ELF-1 (cell line): Measurements from ENCODE around the gene FALEC.
"Not testable (repeated sequence)": the region's sequence is repeated elsewhere in the genome, so short reads cannot be mapped to it uniquely, and the experiment has no call there.

Experiments used
- DNase-seq: peaks from one replicate; pipeline ENCODE4 v3.0.0-alpha.2; 2016; ENCODE audit warnings: low read depth, low spot score

FALEC gene

GRCh38 chr1:150558761-150559655 lies 43.5 kb downstream of the FALEC start:
- peak; percentile 61 for DNase-seq

- DNase-seq: no peak
Measured at GRCh38 chr1:150559656-150560010, 44.1 kb downstream of the FALEC start.

DNA sequence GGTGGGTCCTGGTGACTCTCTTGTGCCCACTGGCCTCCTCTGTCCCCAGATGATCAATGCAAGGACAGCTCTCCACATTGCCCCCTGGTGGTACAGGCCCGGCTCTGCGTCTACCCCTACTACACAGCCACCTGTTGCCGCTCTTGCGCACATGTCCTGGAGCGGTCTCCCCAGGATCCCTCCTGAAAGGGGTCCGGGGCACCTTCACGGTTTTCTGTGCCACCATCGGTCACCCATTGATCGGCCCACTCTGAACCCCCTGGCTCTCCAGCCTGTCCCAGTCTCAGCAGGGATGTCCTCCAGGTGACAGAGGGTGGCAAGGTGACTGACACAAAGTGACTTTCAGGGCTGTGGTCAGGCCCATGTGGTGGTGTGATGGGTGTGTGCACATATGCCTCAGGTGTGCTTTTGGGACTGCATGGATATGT lies 44.5 kb downstream of the FALEC start:
- DNase-seq: peak; percentile 90

GRCh38 chr1:150560576-150561253 lies 45.2 kb downstream of the FALEC start:
- DNase-seq: peak; percentile 96

GRCh38 chr1:150561254-150561973 lies 45.9 kb downstream of the FALEC start:
- peak; percentile 99 for DNase-seq

DNA sequence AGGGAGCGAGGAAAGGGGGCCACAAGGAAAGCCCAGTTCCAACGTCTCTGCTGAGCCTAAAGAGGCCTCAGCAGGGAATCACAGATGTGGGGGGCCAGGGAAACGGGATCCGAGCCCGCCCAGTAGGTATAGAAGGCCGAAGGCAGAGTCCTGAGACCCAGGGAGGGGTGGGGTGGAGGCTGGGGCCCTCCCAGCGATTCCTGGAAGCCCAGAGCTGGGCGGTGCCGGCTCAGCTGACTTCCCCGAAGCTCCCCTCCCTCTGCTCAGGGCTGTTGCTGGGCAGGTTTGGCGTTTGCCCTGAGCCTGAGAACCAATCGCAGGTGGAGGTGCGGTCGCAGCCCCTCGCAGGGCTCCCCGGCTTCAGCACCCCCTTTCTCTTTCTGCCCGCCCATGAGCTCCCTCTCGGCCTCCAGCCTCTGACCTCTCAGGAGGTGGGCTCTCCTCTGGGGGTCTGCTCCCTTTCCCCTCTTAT lies 46.5 kb downstream of the FALEC start:
- peak; percentile 96 for DNase-seq

DNA sequence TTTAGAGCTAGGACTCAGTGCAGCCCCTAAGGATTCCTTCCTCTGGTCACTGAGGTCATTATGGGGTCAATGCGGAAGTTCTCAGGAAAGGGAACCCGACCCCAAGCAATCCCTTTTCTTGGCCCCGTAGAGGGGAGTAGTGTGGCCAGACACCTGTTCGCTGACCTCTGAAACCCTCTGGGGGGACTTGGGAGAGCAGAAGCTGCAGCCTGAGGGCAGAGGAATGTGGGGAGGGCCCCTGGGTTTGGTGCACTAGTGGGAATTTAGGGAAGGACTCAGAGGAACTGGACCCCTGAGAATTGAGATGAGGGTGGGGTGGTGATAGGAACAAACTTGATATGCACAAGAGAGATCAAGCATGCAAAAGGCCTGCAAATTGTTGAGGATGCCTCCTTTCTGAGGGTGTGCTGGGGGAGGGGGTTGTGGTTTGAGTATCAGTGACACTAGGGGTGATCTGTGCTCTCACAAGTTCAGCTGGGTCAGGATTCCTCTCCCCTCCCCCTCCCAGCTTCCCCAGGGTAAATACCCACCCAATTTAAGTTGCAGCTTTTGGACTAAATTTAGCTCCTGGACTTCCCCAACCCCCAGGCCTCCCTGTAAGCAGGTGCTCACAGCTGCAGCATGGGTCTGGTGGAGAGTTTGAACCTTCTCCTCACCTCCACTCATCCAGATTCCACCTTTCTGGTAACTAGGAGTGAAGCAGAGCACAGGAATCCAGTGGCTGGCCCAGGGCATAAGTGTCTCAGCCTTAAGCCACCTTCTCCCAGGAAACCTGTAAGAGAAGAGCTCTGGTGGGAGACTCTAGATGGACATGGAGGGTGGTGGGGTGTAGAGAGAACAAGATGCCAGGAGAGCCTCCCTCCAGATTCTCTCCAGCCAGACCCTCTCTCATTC lies 47.1 kb downstream of the FALEC start:
- peak; percentile 48 for DNase-seq

DNA sequence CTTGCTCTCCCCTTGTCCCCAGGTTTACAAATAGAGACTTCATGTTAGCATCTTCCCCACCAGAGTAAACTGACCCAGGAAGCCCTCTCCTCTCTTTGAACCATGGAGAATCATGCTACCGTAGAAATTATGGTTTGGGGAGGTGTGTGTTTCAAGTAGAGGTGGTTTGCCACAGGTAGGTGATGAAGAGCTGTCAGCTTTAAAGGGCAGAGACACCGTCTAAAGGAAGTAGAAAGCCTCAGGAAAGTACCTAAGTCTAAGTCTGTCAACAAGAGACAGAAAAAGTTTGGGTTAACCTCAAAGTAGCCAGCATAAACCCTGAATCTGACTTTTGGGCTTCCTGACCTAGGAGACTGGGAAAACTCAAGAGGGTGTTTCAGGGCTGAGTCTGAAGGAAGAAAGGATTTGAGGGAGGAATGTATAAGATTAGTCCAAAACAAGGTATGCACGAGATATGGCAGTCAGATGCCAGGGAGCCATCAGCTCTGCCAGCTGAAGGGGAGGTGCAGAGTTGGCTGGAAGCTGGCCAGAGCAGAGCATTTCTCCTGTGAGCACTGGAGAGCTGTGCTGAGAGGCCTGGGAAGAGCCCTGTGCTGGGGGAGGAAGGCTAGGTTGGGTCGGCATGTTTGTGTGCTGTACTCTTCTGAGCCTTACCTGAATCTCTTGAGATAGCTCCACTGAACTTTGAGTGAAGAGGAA lies 47.9 kb downstream of the FALEC start:
- DNase-seq: no peak

DNA sequence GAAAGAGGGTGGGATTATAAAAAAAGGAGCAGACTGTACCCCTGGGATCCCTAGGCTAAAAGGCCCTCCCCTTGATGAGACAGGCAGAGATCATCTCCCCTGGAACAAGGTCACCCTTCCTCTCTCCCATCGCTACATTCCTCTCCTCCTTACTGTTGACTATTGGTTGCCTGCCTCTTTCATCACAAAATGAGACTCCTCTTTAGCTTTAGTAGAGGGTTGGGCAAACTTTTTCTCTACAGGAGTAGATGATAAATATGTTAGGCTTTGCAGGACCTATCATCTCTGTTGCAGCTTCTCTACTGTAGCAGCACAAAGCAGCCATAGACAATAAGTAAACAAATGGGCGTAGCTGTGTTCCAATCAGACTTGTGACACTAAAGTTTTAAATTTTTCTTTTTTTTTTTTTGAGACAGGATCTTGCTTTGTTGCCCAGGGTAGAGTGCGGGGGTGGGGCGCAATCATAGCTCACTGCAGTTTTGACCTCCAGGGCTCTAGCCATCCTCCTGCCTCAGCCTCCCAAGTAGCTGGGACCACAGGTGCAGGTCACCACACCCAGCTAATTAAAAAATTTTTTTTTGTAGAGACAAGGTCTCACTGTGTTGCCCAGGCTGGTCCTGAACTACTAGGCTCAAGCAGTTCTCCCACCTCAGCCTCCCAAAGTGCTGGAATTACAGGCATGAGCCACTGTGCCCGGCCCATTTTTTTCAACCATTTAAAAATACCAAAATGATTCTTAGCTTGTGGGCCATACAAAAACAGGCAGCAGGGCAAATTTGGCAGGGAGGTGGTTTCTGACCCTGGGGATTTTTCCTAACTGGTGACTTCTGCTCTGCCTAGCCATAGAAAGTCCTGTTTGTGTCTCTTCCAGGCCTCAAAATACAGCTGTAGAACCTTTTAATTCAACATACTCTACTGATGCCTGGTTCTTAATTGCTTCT lies 48.8 kb downstream of the FALEC start:
- no peak for DNase-seq

GRCh38 chr1:150565240-150565991 lies 49.9 kb downstream of the FALEC start:
- not testable (repeated sequence) for DNase-seq

DNA sequence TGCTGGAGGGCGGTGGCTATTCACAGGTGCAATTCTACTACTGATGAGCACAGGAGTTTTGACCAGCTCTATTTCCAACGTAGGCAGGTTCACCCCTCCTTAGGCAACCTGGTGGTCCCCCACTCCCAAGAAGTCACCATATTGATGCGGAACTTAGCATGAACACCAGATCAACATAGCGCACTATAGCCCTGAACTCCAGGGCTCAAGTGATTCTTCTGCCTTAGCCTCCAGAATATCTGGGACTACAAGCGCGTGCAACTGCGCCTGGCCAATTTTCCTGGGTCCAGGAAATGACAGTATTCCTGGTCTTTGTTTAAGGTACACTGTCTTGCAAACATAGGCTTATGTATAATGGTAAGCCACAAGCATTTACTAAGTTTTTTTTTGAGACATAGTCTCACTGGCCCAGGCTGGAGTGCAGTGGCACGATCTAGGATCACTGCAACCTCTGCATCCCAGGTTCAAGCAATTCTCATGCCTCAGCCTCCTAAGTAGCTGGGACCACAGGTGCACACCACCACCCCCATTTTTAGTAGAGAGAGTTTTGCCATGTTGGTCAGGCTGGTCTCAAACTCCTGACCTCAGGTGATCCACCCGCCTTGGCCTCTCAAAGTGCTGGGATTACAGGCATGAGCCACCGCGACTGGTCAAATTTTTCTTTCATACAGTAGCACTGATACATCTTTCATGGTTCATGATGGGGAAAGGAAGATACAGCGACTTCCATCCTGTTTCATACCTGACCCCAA lies 51.2 kb downstream of the FALEC start:
- DNase-seq: no peak

GRCh38 chr1:150567341-150567716 lies 51.8 kb downstream of the FALEC start:
- no peak for DNase-seq

DNA sequence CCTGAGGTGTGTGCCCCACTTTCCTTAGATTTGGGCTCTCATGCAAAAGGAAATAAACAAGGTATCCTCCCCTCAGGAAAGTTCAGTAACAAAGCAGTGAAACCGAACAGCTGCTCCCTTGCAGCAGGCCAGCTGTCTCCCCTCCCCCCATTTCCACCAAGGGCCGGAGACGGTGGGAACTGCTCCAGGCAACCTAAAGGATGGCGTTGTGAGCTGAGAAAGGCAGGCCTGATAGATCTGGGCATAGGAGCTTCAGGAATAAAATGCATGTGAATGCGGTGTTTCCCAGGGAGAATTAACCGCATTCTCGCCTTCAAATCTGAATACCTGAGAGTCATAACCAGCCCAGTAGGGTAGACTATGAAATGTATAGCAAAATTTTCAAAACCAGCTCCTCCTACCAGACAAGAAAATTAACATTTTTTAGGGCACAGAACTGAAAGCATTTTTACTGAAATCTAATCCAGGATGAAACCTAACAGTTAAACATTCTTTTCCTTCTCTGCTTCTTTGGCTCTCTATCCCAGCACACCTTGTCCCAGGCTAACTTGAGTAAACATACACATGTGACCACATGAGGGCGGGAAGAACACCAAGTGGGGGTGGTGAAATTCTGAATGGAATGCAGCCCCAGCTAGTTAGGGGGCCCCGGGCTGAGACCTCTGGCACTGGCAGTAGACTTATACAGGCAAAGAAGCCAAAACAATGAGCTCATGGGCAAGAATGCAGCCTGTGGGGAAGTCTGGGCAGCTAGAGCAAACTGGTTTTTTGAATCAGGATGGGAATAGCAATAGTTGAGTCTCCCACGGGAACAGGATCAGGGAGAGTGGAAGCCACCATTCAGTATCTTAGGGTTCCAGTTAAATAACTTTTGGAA lies 52.4 kb downstream of the FALEC start:
- peak; percentile 98 for DNase-seq

DNA sequence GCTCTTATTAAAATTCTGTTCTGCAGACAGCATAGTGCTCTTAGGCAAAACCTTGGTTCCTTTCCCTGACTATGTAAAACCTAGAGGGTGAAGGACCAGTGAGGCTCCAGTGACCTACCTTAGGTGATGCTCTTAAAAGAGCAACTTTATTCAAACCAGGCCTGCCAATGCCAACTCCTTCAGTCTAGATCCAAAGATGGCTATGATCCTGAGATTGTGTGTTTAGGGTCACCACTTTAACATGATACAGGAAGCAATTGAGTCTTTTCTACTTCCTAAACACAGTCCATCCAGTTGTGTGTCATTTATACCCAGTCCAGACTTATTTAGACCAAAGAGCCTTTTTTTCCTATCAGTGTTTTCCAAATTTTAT lies 53.0 kb downstream of the FALEC start:
- no peak for DNase-seq

DNA sequence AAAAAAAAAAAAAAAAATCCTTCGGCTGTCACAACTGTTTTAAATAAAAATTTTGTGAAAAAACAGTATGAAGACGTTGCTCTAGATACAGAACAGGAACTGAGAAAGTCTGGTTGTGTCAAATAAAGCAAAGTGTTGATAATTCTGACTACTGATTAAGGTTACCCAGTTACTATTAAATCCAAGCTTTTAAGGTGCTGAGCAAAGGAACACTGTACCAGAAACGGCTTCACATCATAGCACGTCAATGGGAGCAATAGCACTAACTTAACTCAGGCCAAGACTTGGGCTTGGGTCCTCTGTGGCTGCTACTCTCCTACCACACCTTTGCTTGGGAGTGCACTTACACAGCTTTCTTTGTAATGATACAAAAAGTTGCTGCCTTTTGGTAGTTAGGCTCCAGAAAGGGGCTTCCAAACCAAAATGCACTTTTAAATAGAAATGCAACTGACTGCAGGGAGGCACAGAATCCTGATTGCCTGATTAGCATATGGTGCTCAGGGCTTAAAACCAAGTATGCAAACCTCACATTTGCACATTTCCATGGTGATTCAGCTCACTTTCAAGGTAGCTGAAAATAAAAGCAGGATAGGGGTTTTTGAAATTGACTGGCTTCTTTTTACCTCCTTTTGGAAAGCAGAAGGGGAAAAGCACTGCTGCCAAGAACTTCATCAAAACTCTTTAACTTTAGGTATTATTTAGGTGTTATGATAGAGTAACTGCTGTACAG lies 57.5 kb downstream of the FALEC start:
- peak; percentile 53 for DNase-seq

DNA sequence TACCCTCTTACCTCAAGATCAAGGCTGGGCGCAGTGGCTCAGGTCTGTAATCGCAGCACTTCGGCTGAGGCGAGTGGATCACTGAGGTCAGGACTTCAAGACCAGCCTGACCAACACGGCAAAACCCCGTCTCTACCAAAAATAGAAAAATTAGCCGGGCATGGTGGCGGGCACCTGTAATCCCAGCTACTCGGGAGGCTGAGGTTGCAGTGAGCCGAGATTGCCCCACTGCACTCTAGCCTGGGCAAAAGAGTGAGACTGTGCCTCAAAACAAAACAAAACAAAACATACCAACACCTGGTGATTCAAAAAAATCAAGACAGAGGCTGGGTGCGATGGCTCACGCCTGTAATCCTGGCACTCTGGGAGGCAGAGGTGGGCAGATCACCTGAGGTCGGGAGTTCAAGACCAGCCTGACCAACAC lies 58.1 kb downstream of the FALEC start:
- peak; percentile 56 for DNase-seq
